Measurements from ENCODE around the gene DOCK4.

- TF ChIP-seq SUZ12 (IDR thresholded peaks at IDR 0.05; ENCODE audit: extremely low read depth, insufficient read depth, insufficient read length) (no peak), YY1 (IDR thresholded peaks at IDR 0.05; ENCODE audit: insufficient read depth, insufficient read length) (no peak)
These were observed 449.5 kb downstream of the DOCK4 start for GRCh38 chr7:111756687-111757178.

Data from NT2/D1 (cell line).